Astrocyte (in vitro differentiated cells and primary cell): ENCODE results near the gene UBTF.

Experiments used
- CTCF ChIP-seq: IDR thresholded peaks from 2 replicates; pipeline ENCODE4 v1.5.1; 2011; ENCODE audit warnings: low read depth, mild to moderate bottlenecking, inconsistent platforms, low read length, moderate library complexity; ENCODE audit not compliant: insufficient read depth
- EZH2 ChIP-seq: IDR thresholded peaks from 2 replicates; pipeline ENCODE4 v1.6.1; 2012; ENCODE audit warnings: mild to moderate bottlenecking, low read length, inconsistent platforms; ENCODE audit not compliant: insufficient read depth

- TF ChIP-seq CTCF (no peak), EZH2 (no peak)
These were observed 6.7 kb downstream of the UBTF start for GRCh38 chr17:44212507-44213402.
